DMS 273 (cell line): ENCODE results near the gene OR1S2.
A peak's percentile ranks its signal among the peaks of the same experiment; 100 is the strongest.
"Not testable (repeated sequence)": the region's sequence is repeated elsewhere in the genome, so short reads cannot be mapped to it uniquely, and the experiment has no call there.

Experiments
- DNase-seq: peaks from one replicate; lab custom pipeline; 2025; ENCODE audit not compliant: unreplicated experiment; lab: John Stamatoyannopoulos, UW

Gene OR1S2, protein sequence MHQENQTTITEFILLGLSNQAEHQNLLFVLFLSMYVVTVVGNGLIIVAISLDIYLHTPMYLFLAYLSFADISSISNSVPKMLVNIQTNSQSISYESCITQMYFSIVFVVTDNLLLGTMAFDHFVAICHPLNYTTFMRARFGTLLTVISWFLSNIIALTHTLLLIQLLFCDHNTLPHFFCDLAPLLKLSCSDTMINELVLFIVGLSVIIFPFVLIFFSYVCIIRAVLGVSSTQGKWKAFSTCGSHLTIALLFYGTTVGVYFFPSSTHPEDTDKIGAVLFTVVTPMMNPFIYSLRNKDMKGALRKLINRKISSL

DNA sequence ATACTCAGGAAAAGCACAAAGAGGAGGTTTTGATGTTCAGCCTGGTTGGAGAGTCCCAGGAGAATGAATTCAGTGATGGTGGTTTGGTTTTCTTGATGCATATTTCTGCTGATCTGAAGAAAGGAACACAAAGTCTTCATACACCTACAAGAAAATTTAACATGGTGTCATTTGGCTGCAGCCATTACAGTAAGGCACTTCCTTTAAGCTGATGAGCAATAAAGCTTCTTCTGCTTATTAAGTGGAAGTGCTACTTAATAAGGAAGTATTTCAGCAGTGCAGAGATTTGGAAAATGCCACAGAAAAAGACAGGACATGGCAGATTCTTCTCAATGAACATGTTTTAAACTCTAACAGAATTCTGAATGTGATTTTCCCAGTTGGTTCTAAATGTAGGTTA lies at the start of gene OR1S2:
Gene OR1S2 (minus strand): TSS at position 101 of the 400 bp plus-strand sequence. CDS start 0 bp downstream, at position 101.
- no peak for DNase-seq

DNA sequence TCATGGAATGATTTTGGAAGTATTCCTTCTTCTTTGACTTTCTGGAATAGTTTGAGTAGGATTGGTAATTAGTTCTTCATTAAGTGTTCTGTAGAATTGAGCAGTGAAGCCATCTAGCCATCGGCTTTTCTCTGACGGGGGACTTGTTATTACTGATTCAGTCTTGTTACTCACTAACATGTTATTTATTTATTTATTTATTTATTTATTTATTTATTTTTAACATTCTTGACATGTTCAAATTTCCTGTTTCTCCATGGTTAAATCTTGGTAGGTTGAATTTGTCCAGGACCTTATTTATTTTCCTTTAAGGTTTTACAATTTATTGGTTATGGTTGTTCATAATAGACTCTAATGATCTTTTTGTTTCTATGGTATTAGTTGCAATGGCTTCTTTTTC lies 40.0 kb upstream of the OR1S2 start:
- no peak for DNase-seq

DNA sequence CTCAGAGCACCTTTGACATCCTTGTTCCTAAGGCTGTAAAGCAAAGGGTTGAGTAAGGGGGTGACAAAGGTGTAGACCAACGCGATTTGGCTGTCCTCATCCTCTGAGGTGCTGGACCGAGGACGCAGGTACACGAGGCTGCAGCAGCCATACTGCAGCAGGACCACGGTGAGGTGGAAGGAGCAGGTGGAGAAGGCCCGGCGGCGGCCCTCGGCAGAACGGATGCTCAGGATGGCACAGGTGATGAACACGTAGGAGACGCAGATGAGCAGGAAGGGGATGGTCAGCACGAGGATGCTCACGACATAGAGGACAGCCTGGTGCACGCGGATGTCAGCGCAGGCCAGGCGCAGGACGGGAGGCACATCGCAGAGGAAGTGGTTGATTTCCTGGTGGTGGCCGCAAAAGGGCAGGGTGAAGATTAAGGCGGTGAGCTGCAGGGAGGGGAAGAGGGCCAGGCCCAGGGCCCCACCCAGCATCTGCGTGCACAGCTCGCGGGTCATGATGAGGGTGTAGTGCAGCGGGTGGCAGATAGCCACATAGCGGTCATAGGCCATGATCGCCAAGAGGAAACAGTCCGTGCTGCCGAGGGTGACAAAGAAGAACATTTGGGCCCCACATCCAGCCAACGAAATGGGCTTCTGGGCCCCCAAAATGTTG lies 24.1 kb upstream of the OR1S2 start:
- DNase-seq, result no peak

DNA sequence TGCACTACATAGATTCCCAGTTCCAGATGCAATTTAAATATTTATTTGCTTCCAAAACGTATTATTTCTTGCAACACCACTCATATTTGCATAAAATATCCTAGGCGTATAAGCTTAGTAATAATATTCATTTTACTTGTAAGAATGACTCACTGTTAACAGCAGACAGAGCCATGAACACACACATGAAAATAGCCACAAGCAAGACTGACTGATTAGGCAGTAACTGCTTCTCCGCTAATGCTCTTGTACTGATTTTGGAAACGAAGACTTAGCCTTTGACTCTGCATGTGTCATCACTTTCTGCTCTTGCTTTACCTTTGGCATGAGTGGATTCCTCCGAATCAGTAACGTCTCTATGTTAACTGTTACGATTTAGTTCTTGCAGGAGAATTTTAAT lies 18.8 kb upstream of the OR1S2 start:
- no peak for DNase-seq

- DNase-seq, result no peak
These were observed 12.5 kb upstream of the OR1S2 start for GRCh38 chr11:58216476-58216875.

GRCh38 chr11:58212420-58212819 lies 8.5 kb upstream of the OR1S2 start, which contains the start of gene OR1S1:
Gene OR1S1, plus strand, starts transcription at chr11:58212720.
- DNase-seq, result not testable (repeated sequence)

DNA sequence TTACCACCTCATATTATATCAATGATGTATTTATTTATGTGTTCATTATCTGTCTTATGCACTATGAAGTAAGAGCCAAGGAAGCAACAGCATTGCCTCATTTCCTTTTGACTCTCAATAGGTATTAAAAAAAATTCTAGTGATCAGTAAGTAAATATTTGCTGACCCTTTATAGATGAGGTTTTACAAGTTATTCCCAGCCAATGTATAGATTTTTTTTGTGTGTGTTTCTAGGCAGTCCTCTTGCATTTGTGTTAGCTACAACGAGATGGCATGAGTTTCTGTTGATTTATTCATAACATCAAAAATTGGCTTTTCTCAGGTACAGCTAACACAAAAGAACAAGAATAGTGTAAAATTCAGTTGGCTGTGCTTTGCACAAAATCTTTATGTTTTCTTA lies 4.7 kb downstream of the OR1S2 start:
- no peak for DNase-seq

- no peak for DNase-seq
These were observed 8.0 kb downstream of the OR1S2 start for GRCh38 chr11:58195939-58196338.

GRCh38 chr11:58193391-58193790 lies 10.6 kb downstream of the OR1S2 start:
- no peak for DNase-seq

DNA sequence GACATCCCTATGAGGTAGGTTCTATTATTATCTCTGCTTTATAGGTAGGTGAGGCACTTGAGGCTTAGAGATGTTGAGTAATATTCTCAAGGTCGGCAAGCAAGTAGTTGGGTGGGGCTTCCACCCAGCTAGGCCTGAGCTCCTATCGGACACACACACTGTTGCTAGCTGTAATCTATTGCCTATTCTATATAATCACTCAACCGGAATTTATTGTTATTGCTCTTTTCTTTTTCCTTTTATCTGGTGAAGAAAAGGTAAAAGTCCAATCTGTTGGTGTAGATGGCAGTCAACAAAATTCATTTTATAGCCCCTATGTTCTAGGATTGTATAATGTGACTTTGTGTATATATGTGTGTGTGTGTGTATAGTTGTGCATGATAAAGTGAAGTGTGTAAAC lies 11.7 kb downstream of the OR1S2 start:
- no peak for DNase-seq

DNA sequence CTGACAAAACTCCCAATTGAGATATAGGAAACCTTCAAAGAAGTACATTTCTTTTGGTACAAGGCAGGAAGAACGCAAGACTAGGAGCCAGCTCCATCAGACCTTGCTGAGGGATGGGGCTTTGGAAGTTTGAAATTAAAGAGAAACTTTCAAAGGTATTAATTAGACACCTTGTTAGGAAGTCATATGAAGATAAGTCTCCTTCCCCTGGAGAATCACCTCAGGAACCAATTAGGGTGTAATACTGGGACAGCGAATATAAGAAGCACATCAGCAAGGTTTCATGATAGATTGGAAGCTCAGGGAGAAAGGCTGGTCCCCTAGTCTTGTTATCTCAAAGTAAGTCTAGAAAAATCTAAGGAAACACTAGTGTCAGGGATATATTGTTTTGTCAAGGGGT lies 15.2 kb downstream of the OR1S2 start, which contains the start of gene OR9Q2:
Gene OR9Q2 (plus strand): TSS at position 301 of the 400 bp plus-strand sequence. CDS start 1,421 bp downstream, outside the sequence.
- DNase-seq, result no peak

- DNase-seq, result no peak
These were observed 17.0 kb downstream of the OR1S2 start for GRCh38 chr11:58186938-58187337.

- peak; percentile 2 for DNase-seq
These were observed 24.3 kb downstream of the OR1S2 start for GRCh38 chr11:58179648-58180047.

- DNase-seq, result no peak
These were observed 25.5 kb downstream of the OR1S2 start for GRCh38 chr11:58178444-58178843.

- no peak for DNase-seq
These were observed 26.4 kb downstream of the OR1S2 start for GRCh38 chr11:58177409-58178054.

GRCh38 chr11:58165504-58166106 lies 38.3 kb downstream of the OR1S2 start:
- no peak for DNase-seq

DNA sequence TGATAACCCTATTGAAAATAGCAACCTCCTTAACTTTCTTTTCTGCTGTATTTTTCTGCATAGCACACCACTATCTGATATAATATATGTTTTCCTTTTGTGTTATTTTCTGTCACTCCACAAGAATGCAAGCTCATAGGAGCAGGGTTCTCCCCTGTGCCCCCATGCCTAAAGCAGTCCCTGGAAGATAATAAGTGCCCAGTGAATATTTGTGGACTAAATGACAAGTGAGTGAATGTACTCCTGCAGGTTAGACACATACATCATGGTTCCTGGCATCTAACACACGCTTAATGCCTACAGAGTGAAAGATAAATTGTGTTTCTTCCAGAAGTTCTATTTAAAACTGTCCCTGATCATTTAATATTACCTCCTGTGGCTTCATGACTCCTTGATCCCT lies 39.0 kb downstream of the OR1S2 start:
- DNase-seq, result no peak

GRCh38 chr11:58164389-58164788 lies 39.6 kb downstream of the OR1S2 start:
- no peak for DNase-seq
